22Rv1 (cell line): ENCODE results near the gene SNX4.

ENCODE experiments used
- H3K27ac ChIP-seq: fragments of 450-650 bp; 2 replicates; pipeline ENCODE4 v1.5.1; 2017
- CTCF ChIP-seq: fragments of 450-650 bp; IDR thresholded peaks from 2 replicates; pipeline ENCODE4 v1.5.1; 2017; ENCODE audit warnings: mild to moderate bottlenecking
- ZFX ChIP-seq: fragments of 450-650 bp; IDR thresholded peaks from 2 replicates; pipeline ENCODE4 v1.6.1; 2017; ENCODE audit warnings: antibody characterized with exemption, borderline replicate concordance

Gene SNX4

GRCh38 chr3:125513490-125514115 lies 6.4 kb downstream of the SNX4 start:
- no peak for TF ChIP-seq ZFX
- no peak for TF ChIP-seq CTCF
- H3K27ac ChIP-seq: no peak overlapping the region

GRCh38 chr3:125512135-125512920 lies 7.7 kb downstream of the SNX4 start:
- TF ChIP-seq ZFX: no peak
- TF ChIP-seq CTCF: no peak
- no peak overlapping the region for H3K27ac ChIP-seq

GRCh38 chr3:125511420-125512118 lies 8.4 kb downstream of the SNX4 start:
- TF ChIP-seq CTCF: no peak
- TF ChIP-seq ZFX: no peak
- H3K27ac ChIP-seq: no peak overlapping the region

- no peak for TF ChIP-seq CTCF
- TF ChIP-seq ZFX: no peak
- no peak overlapping the region for H3K27ac ChIP-seq
Observed at GRCh38 chr3:125507128-125507527, 12.9 kb downstream of the SNX4 start.

- TF ChIP-seq ZFX (no peak), CTCF (no peak)
- H3K27ac ChIP-seq: no peak overlapping the region
Observed at GRCh38 chr3:125498630-125499029, 21.4 kb downstream of the SNX4 start.

GRCh38 chr3:125496701-125497100 lies 23.3 kb downstream of the SNX4 start:
- no peak for TF ChIP-seq ZFX
- no peak for TF ChIP-seq CTCF
- H3K27ac ChIP-seq: no peak overlapping the region

GRCh38 chr3:125482406-125482805 lies 37.6 kb downstream of the SNX4 start:
- H3K27ac ChIP-seq: no peak overlapping the region
- TF ChIP-seq CTCF (no peak), ZFX (no peak)
